GM12878 (cell line): Measurements from ENCODE around the gene PHF23. TPM values are rescaled to one million over a fixed set of nuclear protein-coding genes. Genes with fewer than 3 reads are reported as not detected.

ENCODE experiments used
- BCL3 ChIP-seq: IDR thresholded peaks from 2 replicates; pipeline ENCODE4 v1.6.1; 2011; ENCODE audit warnings: borderline replicate concordance, low read depth, mild to moderate bottlenecking, moderate library complexity, low read length; ENCODE audit not compliant: insufficient read depth, poor library complexity, severe bottlenecking
- CBFB ChIP-seq: IDR thresholded peaks from 2 replicates; pipeline ENCODE4 v1.6.1; 2016; ENCODE audit warnings: antibody characterized with exemption, low read depth
- CREM ChIP-seq: IDR thresholded peaks from 2 replicates; pipeline ENCODE4 v1.6.1; 2014; ENCODE audit warnings: antibody characterized with exemption, low read depth
- CTCF ChIP-seq, 3 experiments: IDR thresholded peaks in 2 of 3; conservative IDR thresholded peaks in 1 of 3; 2 replicates each; pipeline ENCODE4 v1.5.1; 2011; ENCODE audit warnings: low read depth in 3 of 3, low read length in 3 of 3, mild to moderate bottlenecking in 3 of 3, control low read depth in 2 of 3, moderate library complexity in 2 of 3, inconsistent platforms in 1 of 3, mixed read lengths in 1 of 3; ENCODE audit not compliant: control insufficient read depth in 2 of 3, insufficient read depth in 1 of 3; ENCODE audit errors: extremely low read depth in 1 of 3
- FOS ChIP-seq: IDR thresholded peaks from 3 replicates; pipeline ENCODE4 v1.6.1; 2011; ENCODE audit warnings: borderline replicate concordance; ENCODE audit not compliant: insufficient read length; ENCODE audit errors: extremely low read depth
- IRF3 ChIP-seq: fragments of 450-650 bp; IDR thresholded peaks from 2 replicates; pipeline ENCODE4 v1.6.1; 2014; ENCODE audit warnings: mild to moderate bottlenecking
- NR2C2 ChIP-seq: IDR thresholded peaks from 2 replicates; pipeline ENCODE4 v1.6.1; 2011; ENCODE audit warnings: borderline replicate concordance, low read depth; ENCODE audit not compliant: control insufficient read depth, insufficient read length
- PRDM15 ChIP-seq: fragments of 450-650 bp; formaldehyde crosslinking; IDR thresholded peaks from 2 replicates; pipeline ENCODE4 v1.4.0; 2020; ENCODE audit warnings: mild to moderate bottlenecking, moderate library complexity
- STAT1 ChIP-seq: fragments of 450-650 bp; conservative IDR thresholded peaks from 2 replicates; pipeline ENCODE4 v1.6.1; 2014; ENCODE audit warnings: antibody characterized with exemption, mild to moderate bottlenecking
- TARDBP ChIP-seq: IDR thresholded peaks from 2 replicates; pipeline ENCODE4 v1.6.1; 2016; ENCODE audit warnings: borderline replicate concordance
- TCF12 ChIP-seq: IDR thresholded peaks from 2 replicates; pipeline ENCODE4 v1.6.1; 2011; ENCODE audit warnings: low read depth, mild to moderate bottlenecking, low read length
- TCF3 ChIP-seq: IDR thresholded peaks from 2 replicates; pipeline ENCODE4 v1.6.1; 2012; ENCODE audit warnings: low read depth, mild to moderate bottlenecking, low read length, borderline replicate concordance; ENCODE audit not compliant: insufficient read depth
- TCF7 ChIP-seq: IDR thresholded peaks from 2 replicates; pipeline ENCODE4 v1.6.1; 2014; ENCODE audit warnings: antibody characterized with exemption, borderline replicate concordance
- ZBTB40 ChIP-seq: fragments of 450-650 bp; IDR thresholded peaks from 2 replicates; pipeline ENCODE4 v1.6.1; 2016; ENCODE audit warnings: mild to moderate bottlenecking, moderate library complexity, borderline replicate concordance
- polyA plus RNA-seq, 11 experiments: library from polyadenylated mRNA; depleted of rRNA in 4 of 11; unstranded in 6 of 11; stranded (reverse) in 5 of 11; fragments of >200 nt; fragmentation: Nextera tagmentation in 4 of 11; fragmentation: Illumina TruSeq in 1 of 11; extraction: Ambion mirVana in 4 of 11; extraction: Trizol in 1 of 11; gene quantifications; 1 replicate in 1 of 11; 2 replicates in 10 of 11; pipeline versions ENCODE4 v1.2.1 to v1.2.3, GENCODE V29; 2011 to 2016; ENCODE audit warnings: inconsistent platforms in 2 of 11, missing spikeins in 2 of 11, low read depth in 1 of 11
- total RNA-seq, 4 experiments: library from RNA; depleted of rRNA in 3 of 4; stranded (reverse); fragments of >200 nt in 3 of 4; fragmentation: Illumina TruSeq in 1 of 4; extraction: Trizol in 1 of 4; gene quantifications; 2 replicates each; pipeline versions ENCODE4 v1.2.1 to v1.2.3, GENCODE V29; 2013 to 2021

The PHF23 gene
- total and polyA plus RNA-seq, 10 of the 15 experiments (the other 5 are each of a cell fraction or from before 2014, with no cell fraction given), result 8.2 to 84.8 (median 32.6) TPM

DNA sequence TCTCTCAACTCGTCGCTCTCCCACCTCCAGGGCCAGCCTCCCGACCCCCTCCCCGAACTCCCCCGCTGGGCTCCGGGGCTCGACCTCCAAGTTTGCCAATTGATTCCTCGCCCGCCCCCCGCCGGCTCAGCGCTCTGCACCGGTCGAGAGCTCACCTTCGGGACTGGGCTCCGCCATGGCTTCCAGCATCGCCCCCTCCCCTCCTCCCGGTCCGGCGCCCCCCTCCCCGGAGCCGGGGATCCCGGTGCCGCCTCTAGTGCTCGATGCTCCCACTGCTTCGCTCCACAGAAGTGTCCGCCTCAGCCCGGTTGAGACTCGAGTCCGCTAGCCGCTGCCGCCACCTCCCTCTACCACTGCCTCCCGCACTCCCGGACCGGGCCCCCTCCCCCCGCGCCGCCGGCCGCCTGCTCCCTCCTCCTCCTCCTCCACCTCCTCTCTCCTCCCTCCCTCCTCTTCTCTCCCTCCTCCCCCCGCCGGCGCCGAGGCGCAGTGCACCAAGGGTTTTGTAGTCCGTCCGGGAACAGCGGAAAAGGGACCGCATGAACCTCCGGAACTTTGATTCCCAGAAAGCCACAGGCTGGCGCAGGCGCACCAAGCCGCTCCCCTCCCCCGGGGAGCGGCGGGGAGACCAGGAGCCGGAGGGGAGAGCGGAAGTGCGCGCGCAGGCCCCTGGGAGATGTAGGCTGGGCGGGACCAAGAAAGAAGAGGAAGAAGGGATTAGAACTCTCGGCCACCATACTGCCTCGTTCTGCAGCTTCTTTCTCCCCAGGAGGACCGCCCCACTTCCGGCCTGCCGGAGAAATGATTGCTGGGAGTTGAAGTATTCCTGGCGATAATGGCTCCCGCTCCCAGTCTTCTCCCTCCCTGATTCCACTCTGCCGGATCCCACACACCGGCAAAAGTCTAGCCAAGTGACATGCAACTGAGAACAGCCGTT, at the start of gene PHF23 (continued):
- no peak for TF ChIP-seq PRDM15 (CRISPR knock-in tag)
- TF ChIP-seq CBFB, result peak; percentile 37; the same call in 1 of the 2 replicates
- peak; percentile 80 for TF ChIP-seq TARDBP
- no peak for TF ChIP-seq IRF3
- no peak for TF ChIP-seq NR2C2
- TF ChIP-seq ZBTB40, result peak; percentile 97
- no peak for TF ChIP-seq TCF12
- no peak for TF ChIP-seq TCF7
- no peak for TF ChIP-seq FOS
- TF ChIP-seq STAT1, result no peak; the same call in 1 of the 2 replicates
- TF ChIP-seq TCF3, result no peak
- peak; percentile 87; the same call in 1 of the 2 replicates for TF ChIP-seq CREM
- peak; percentile 30 for TF ChIP-seq BCL3
- TF ChIP-seq CTCF (IDR thresholded peaks at IDR 0.05 in 2 of 3, conservative IDR thresholded peaks at IDR 0.05 in 1 of 3; ENCODE audit: control insufficient read depth in 2 of 3, extremely low read depth in 1 of 3, insufficient read depth in 1 of 3, low read depth in 3 of 3, low read length in 3 of 3), result no peak
